Stimulated activated CD8-positive, alpha-beta memory T cell treated with anti-CD3 and anti-CD28 coated beads, Interleukin-12 subunit alpha, Interleukin-12 subunit beta, amount 100 ng/mL, for 4 hours (primary cell): ENCODE results near the gene MESD.

Experiments used
- DNase-seq: peaks from one replicate; pipeline ENCODE4 v3.0.0-alpha.2; 2020; ENCODE audit warnings: low read depth

The MESD gene

GRCh38 chr15:80937718-80938117, 51.9 kb downstream of the MESD start:
- no peak for DNase-seq

DNA sequence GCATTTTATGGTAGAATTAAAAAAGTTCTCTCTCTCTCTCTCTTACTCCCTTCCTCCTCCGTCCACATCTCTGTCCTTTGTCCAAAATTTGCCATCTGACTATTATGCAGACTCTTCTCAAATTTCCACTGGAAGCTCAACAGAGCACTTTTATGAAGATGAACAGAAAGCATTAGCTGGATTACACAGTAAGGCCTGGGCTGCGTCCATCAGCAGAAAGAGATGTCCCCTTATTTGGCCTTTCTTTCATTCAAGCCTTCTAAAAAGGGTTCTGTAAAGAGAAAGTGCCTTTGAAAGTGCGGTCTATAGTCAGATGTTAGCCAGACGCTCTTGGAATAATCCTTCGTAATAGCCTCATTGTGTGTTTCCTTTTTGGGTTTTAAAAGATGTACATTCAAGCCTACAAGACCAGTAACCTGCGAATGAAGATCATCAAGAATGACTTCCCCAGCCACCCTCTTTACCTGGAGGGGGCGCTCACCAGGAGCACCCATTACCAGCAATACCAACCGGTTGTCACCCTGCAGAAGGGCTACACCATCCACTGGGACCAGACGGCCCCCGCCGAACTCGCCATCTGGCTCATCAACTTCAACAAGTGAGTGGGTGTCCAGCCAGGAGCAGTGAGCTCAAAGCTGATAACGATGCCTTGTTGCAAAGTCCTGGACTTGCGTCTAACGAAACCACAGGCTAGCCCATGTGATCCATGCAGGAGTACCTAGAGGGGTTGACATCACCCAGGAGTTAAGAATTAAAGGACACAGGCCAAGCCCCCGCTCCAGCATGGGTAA, 53.1 kb downstream of the MESD start:
- no peak for DNase-seq

GRCh38 chr15:80934761-80935221, 54.8 kb downstream of the MESD start:
- no peak for DNase-seq

GRCh38 chr15:80932989-80933388, 56.6 kb downstream of the MESD start:
- DNase-seq = no peak

- no peak for DNase-seq
Observed at GRCh38 chr15:80932513-80932815, 57.2 kb downstream of the MESD start.

DNA sequence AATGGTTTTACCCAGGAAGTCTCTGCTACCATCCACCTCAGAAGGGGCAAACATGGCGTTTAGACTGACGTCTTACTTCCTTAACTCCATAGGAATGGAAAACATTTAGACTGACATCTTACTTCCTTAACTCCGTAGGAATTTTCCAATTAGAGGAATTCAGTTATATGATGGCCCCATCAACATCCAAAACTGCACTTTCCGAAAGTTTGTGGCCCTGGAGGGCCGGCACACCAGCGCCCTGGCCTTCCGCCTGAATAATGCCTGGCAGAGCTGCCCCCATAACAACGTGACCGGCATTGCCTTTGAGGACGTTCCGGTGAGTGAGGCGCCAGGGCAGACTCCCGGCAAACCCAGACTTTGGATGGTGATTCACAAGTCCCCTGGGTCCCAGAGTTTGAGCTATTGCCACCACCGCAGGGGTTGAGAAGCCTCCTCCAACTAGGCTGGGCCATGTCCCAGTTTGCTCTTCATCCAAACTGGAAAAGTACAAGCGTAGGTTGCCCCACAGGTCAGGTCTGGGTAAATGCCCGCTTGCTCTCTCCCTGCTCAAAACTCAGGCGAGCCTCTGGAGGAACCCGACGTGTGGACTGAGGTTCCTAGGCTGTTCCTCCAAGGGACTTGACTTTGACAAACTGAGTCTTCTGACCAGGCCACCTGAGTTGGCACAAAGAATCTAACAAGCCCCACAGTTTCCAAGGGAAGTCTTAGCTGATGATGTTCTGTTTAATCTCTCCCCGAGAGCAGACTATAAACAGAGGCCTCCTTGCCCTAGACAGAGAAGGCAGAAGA, 57.7 kb downstream of the MESD start:
- no peak for DNase-seq

GRCh38 chr15:80931191-80931590, 58.4 kb downstream of the MESD start:
- no peak for DNase-seq

DNA sequence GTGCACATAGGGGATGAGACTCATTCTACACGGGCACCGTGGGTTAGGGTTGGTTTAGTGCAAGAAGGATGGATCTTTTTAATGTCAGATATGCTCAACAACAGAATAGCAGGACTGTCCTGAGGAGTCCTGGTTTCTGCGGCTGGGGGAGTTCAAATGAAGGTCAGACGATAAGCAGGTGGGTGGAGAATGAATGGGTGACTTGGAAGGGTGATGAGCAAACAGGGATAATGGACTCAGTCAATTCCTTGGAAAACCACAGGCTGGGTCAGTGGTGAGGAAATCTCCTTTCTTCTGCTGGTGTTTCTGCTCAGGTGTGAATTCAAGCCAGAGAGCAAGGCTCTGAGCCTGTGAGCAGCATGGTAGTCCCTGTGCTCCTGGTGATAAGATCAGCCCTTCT, 59.9 kb downstream of the MESD start:
- no peak for DNase-seq

GRCh38 chr15:80929225-80929624, 60.4 kb downstream of the MESD start:
- no peak for DNase-seq

GRCh38 chr15:80926126-80926525, 63.5 kb downstream of the MESD start:
- DNase-seq = no peak

- DNase-seq = no peak
Observed at GRCh38 chr15:80925597-80926059, 64.0 kb downstream of the MESD start.

DNA sequence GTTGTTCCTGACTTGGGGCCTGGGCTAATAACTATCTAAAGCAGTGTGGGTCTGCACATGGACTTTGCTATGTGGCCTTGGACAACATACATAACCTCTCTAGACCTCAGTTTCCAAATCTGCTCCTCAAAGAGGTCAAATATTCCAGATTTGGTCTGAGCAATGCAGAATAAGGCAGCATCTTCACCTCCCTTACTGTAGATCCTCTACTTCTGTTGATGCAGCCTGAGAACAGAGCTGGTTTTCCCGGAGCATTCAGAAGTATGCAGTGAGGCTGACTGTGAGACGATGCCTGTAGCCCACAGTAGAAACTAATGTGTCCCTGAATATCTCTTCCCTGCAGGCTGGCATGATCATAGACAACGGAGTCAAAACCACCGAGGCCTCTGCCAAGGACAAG, 65.3 kb downstream of the MESD start:
- DNase-seq = no peak

DNA sequence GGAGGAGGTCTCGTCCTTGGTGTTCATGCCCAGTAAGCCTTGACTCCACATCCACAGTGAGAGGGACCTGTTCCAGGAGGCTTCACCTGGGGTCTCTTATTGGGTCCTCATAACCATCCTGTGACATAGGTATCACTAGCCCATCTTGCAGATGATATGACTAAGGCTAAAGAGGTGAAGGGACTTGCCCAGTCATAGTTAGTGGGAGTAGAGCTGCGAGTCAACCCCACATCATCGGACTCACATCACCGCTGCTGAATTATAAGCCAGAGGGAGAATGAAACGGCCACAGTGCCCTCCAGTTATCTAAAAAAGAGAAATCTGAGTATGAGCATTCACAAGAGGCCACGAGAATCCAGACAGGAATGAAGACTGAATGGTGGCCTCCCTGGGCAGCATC, 66.0 kb downstream of the MESD start:
- no peak for DNase-seq

- no peak for DNase-seq
Observed at GRCh38 chr15:80921736-80922410, 67.7 kb downstream of the MESD start.

- DNase-seq = no peak
Observed at GRCh38 chr15:80920271-80920699, 69.3 kb downstream of the MESD start.

DNA sequence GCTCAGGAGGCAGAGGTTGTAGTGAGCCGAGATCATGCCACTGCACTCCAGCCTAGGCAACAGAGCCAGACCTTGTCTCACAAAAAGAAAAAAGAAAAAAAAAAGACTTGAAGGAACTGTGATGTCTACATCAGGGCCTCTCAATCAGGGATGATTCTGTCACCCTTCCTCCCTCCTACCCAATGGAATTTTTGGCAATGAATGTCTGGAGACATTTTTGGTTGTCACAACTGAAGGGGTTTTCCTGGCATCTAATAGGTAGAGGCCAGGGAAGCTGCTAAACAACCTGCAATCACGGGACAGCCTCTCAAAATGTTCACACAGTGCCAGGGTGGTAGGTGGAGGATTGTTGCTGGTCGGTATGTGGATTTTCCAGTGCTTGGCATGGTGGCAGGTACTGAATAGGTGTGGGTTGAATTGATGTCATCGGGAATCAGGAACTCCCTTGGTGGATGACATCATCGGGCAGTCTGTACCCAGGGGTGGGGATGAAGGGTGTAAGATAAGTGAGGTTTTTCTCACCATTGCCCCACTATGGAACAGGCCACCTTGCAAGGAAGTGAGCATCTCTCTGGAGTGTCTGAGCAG, 71.3 kb downstream of the MESD start:
- DNase-seq = no peak

DNA sequence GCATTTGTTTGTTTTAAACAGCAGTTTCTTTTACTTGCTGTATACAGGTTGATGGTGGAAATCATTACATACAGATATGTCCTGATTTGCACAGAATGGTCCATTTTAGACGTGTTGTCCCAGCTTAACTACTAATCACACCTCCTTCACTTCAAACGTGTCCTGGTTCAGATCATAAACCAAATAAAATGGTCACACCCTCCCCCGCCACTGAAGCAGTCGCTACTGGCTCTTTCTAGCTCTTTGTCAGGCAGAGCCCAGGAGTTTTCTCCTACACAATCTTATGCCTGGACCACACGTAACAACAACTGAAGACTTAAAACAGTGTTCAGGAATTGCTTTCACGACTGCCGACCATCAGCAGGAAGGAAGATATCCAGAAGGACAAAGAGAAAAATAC, 73.6 kb downstream of the MESD start:
- DNase-seq = no peak

- DNase-seq = no peak
Observed at GRCh38 chr15:80915472-80915871, 74.1 kb downstream of the MESD start.

GRCh38 chr15:80913541-80913940, 76.1 kb downstream of the MESD start:
- no peak for DNase-seq

GRCh38 chr15:80912673-80913072, 76.9 kb downstream of the MESD start:
- no peak for DNase-seq

- no peak for DNase-seq
Observed at GRCh38 chr15:80911821-80912220, 77.8 kb downstream of the MESD start.

- DNase-seq = no peak
Observed at GRCh38 chr15:80906159-80906766, 83.4 kb downstream of the MESD start.
